DMS53 treated with DMSO at 0.1 percent for 48 hours (cell line): ENCODE data around the gene MTF2.

ENCODE experiments used
- DNase-seq: peaks from one replicate; lab custom pipeline; 2025; ENCODE audit not compliant: unreplicated experiment; lab: John Stamatoyannopoulos, UW

Gene MTF2

GRCh38 chr1:93180723-93181613 is 101.9 kb downstream of the MTF2 start, which contains the start of gene CCDC18:
TSS of gene CCDC18 (plus strand) at chr1:93180724. CDS start at chr1:93183362, 2,638 bp downstream.
- peak; percentile 83 for DNase-seq

- DNase-seq: no peak
These were observed 107.6 kb downstream of the MTF2 start for GRCh38 chr1:93186667-93187066.
